Smooth muscle cell (in vitro differentiated cells): Measurements from ENCODE around the gene SEC16B. TPM values are rescaled to one million over a fixed set of nuclear protein-coding genes. Genes with fewer than 3 reads are reported as not detected.

Experiments used
- DNase-seq: peaks from one replicate; lab custom pipeline; 2025; ENCODE audit not compliant: unreplicated experiment; lab: John Stamatoyannopoulos, UW
- H2AFZ ChIP-seq: fragments of 200-600 bp; sonication (generic); 2 replicates; pipeline ENCODE4 v1.6.0; 2016; ENCODE audit warnings: antibody characterized with exemption, low read depth, mild to moderate bottlenecking
- H3F3A ChIP-seq: fragments of 200-600 bp; sonication (generic); 2 replicates; pipeline ENCODE4 v1.6.0; 2017; ENCODE audit warnings: antibody characterized with exemption, low read depth
- H3K27ac ChIP-seq: fragments of 200-600 bp; sonication (generic); 2 replicates; pipeline ENCODE4 v1.5.1; 2016; ENCODE audit warnings: low read depth, mild to moderate bottlenecking
- H3K27me3 ChIP-seq: fragments of 200-600 bp; sonication (generic); 2 replicates; pipeline ENCODE4 v1.6.1; 2016; ENCODE audit warnings: low read depth, mild to moderate bottlenecking
- H3K36me3 ChIP-seq: fragments of 200-600 bp; sonication (generic); 2 replicates; pipeline ENCODE4 v1.5.1; 2016; ENCODE audit warnings: low read depth
- H3K4me1 ChIP-seq: fragments of 200-600 bp; sonication (generic); 2 replicates; pipeline ENCODE4 v1.5.1; 2016; ENCODE audit warnings: low read depth
- H3K4me2 ChIP-seq: fragments of 200-600 bp; sonication (generic); 2 replicates; pipeline ENCODE4 v1.6.0; 2016; ENCODE audit warnings: mild to moderate bottlenecking
- H3K4me3 ChIP-seq: fragments of 200-600 bp; sonication (generic); 2 replicates; pipeline ENCODE4 v1.5.1; 2016; ENCODE audit warnings: mild to moderate bottlenecking
- H3K79me2 ChIP-seq: fragments of 200-600 bp; sonication (generic); 2 replicates; pipeline ENCODE4 v1.6.0; 2016; ENCODE audit warnings: low read depth, mild to moderate bottlenecking
- H3K9ac ChIP-seq: fragments of 200-600 bp; sonication (generic); 2 replicates; pipeline ENCODE4 v1.6.0; 2016; ENCODE audit warnings: low read depth
- H3K9me3 ChIP-seq: fragments of 200-600 bp; sonication (generic); replicated peaks from 2 replicates; pipeline ENCODE4 v1.5.1; 2016; ENCODE audit warnings: low read depth
- H4K20me1 ChIP-seq: fragments of 200-600 bp; sonication (generic); 2 replicates; pipeline ENCODE4 v1.6.0; 2016; ENCODE audit warnings: low read depth
- WGBS: methylation state at CpG from one replicate; pipeline ENCODE4 v1.1.7; 2016; ENCODE audit warnings: low lambda C conversion rate; 5-methylcytosine and 5-hydroxymethylcytosine counted together
- polyA plus RNA-seq: library from polyadenylated mRNA; unstranded; fragments of >200 nt; fragmentation: Nextera tagmentation; extraction: Ambion mirVana; gene quantifications from 2 replicates; pipeline ENCODE4 v1.2.1, GENCODE V29; 2016
- total RNA-seq: library from RNA; depleted of rRNA; stranded (reverse); fragments of >200 nt; gene quantifications from 2 replicates; pipeline ENCODE4 v1.2.3, GENCODE V29; 2014
- TF ChIP-seq, protein P1 (sequence below): fragments of 200-600 bp; sonication (generic); IDR thresholded peaks from 2 replicates; pipeline ENCODE4 v1.5.1; 2017; ENCODE audit warnings: borderline replicate concordance, mild to moderate bottlenecking, antibody characterized with exemption; ENCODE audit not compliant: insufficient read depth, poor library complexity, severe bottlenecking

SEC16B gene
- total and polyA plus RNA-seq, 2 experiments from 2014 or later, result 2.9 to 4.3 TPM

DNA sequence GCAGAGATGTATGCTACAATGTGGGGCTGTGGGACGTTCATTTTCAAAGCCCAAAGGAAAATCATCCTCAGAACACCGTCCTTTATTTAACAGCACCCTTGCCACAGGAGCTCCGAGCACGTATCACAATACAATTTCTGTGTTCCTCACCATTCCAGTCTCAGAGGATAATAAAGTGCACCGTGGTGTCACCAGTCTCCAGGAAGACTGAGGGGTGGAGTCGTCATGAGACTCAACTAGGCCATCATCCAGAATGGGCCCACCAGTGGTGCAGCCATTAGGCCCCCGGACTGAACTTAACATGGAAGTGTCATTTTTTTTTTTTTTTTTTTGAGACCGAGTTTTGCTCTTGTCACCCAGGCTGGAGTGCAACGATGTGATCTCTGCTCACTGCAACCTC, 17.2 kb downstream of the SEC16B start:
- 91% methylated on average over 9 of the region's 9 CpGs for WGBS
- Histone ChIP-seq H3F3A (no peaks in the 10 kb centered on the region), H3K4me1 (no peaks in the 10 kb centered on the region), H4K20me1 (no peaks in the 10 kb centered on the region), H3K36me3 (no peaks in the 10 kb centered on the region), H3K9me3 (no peaks in the 10 kb centered on the region), H2AFZ (no peak overlapping the region), H3K4me2 (no peak overlapping the region), H3K4me3 (no peak overlapping the region), H3K27ac (no peak overlapping the region), H3K79me2 (no peaks in the 10 kb centered on the region), H3K9ac (no peak overlapping the region), H3K27me3 (no peaks in the 10 kb centered on the region)
- TF ChIP-seq, protein P1, sequence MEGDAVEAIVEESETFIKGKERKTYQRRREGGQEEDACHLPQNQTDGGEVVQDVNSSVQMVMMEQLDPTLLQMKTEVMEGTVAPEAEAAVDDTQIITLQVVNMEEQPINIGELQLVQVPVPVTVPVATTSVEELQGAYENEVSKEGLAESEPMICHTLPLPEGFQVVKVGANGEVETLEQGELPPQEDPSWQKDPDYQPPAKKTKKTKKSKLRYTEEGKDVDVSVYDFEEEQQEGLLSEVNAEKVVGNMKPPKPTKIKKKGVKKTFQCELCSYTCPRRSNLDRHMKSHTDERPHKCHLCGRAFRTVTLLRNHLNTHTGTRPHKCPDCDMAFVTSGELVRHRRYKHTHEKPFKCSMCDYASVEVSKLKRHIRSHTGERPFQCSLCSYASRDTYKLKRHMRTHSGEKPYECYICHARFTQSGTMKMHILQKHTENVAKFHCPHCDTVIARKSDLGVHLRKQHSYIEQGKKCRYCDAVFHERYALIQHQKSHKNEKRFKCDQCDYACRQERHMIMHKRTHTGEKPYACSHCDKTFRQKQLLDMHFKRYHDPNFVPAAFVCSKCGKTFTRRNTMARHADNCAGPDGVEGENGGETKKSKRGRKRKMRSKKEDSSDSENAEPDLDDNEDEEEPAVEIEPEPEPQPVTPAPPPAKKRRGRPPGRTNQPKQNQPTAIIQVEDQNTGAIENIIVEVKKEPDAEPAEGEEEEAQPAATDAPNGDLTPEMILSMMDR, result no peak
- DNase-seq, result no peak

GRCh38 chr1:177952249-177952648, 17.6 kb downstream of the SEC16B start:
- no peak for DNase-seq
- WGBS, result 94% methylated on average over 7 of the region's 7 CpGs
- no peak overlapping the region for H2AFZ ChIP-seq

DNA sequence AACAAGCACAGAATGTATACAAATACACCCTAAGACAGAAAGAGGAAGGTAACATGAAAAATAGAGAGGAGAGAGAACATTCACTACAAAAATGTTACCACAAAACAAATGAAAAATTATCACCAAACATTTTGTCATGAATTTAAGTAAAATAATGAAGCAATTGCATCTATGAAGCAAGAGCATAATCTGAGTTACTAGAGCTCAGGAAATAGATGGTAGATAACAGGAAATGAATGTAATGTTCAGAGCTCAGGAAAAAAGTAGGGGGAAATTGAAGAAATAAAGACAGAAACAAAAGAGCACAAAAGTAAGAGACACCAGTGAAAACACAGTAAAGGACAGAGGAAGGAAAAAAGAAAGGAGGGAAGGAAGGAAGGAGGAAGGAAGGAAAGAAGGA, 19.4 kb downstream of the SEC16B start:
- Histone ChIP-seq H2AFZ (no peak overlapping the region), H3K27me3 (no peaks in the 10 kb centered on the region), H3K4me3 (no peak overlapping the region), H3K9ac (no peak overlapping the region), H3K9me3 (no peaks in the 10 kb centered on the region), H3F3A (no peaks in the 10 kb centered on the region), H3K79me2 (no peaks in the 10 kb centered on the region), H4K20me1 (no peaks in the 10 kb centered on the region), H3K4me1 (no peaks in the 10 kb centered on the region), H3K4me2 (no peak overlapping the region), H3K36me3 (no peaks in the 10 kb centered on the region), H3K27ac (no peak overlapping the region)
- TF ChIP-seq, protein P1, result no peak
- DNase-seq, result no peak

More at GRCh38 chr1:177952249-177952648, 17.6 kb downstream of the SEC16B start:
- Histone ChIP-seq H3K36me3 (no peaks in the 10 kb centered on the region), H3K4me3 (no peak overlapping the region), H3K79me2 (no peaks in the 10 kb centered on the region), H3K27me3 (no peaks in the 10 kb centered on the region), H3K4me2 (no peak overlapping the region), H3F3A (no peaks in the 10 kb centered on the region), H3K9me3 (no peaks in the 10 kb centered on the region), H3K27ac (no peak overlapping the region), H3K4me1 (no peaks in the 10 kb centered on the region), H3K9ac (no peak overlapping the region), H4K20me1 (no peaks in the 10 kb centered on the region)
- TF ChIP-seq, protein P1, result no peak

DNA sequence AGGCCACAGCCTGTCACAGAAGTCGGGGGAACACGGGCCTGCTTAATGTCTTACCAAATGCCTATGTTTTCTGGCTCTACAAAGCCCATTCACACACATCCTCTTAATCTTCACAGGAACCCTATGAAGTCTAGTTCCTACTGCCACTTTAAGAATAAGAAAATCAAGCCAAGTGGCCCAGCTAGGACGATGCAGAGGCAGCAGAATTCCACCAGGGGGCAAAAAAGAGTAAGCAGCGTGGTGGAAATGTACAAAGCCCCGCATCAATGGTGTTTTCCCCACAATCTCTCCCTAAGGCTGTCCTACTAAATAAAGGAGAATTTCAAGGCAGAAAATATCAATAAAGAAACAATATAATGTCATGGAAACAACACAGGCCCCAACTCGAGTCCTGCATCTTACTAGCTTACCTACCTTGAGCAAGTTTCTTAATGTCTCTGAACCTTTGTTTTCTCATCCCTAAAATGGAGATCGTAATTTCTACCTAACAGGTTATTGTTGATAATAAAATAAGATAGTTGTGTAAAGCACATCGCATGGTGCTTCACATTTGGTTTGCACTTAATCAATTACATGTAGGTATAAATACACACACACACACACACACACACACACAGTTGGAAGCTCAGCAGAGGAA, 21.4 kb downstream of the SEC16B start:
- Histone ChIP-seq H3K27ac (no peak overlapping the region), H3K4me1 (no peaks in the 10 kb centered on the region), H4K20me1 (no peaks in the 10 kb centered on the region), H3K4me2 (no peak overlapping the region), H3K9ac (no peak overlapping the region), H3K4me3 (no peak overlapping the region), H3K9me3 (no peaks in the 10 kb centered on the region), H3K79me2 (no peaks in the 10 kb centered on the region), H3F3A (no peaks in the 10 kb centered on the region), H3K27me3 (no peaks in the 10 kb centered on the region), H3K36me3 (no peaks in the 10 kb centered on the region), H2AFZ (no peak overlapping the region)
- WGBS, result 19% methylated on average over 8 of the region's 8 CpGs
- TF ChIP-seq, protein P1, result peak; percentile 87
- DNase-seq, result no peak
